ENCODE results near the gene NUDT3. TPM values are rescaled to one million over a fixed set of nuclear protein-coding genes. Genes with fewer than 3 reads are reported as not detected.

The NUDT3 gene
- total RNA-seq, 1 experiment from 2014 or later = 25.2 TPM

DNA sequence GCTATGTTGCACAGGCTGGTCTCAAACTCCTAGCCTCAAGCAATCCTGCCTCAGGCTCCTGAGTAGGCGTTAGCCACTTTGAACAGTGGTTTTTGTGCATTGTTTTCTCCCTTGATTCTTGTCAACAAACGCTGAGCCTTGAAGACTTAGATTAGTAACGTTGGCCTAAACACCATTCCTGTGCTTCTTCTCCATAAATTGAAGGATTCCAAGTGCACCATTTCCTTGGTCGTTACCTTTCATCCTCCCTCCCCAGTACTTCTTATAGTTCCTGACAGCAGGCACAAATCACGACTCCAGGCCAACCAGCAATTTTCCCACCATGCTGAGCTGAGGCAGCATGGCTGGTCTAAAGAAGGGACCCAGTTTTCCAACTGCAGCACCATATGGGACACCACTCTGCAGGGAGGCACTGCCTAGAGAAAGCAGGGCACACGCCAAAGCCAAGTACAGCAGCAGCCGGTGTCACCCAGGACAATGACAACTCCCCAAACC lies 24.5 kb upstream of the NUDT3 start:
- RAD21 ChIA-PET (ENCODE audit: low non-redundant PET in 1 of 2, low total read pairs in 2 of 2, uncharacterized antibody in 2 of 2, unreplicated experiment in 2 of 2) = interaction anchor here in 1 of 2 experiments (1.0 kb wide), 1 partner anchor 193 kb away, joined by 3 read pairs; no protein-coding TSS in a partner anchor
- Histone ChIP-seq H3K4me2 (ENCODE audit: low read length) (no peak overlapping the region), H3K36me3 (ENCODE audit: control insufficient read depth in 1 of 2, insufficient read depth in 2 of 2, low read length in 2 of 2) (peaks cover 32 to 50% of the 10 kb centered on the region in 2 experiments), H3K79me2 (ENCODE audit: insufficient read depth, low read length) (peaks cover 38% of the 10 kb centered on the region), H3K9me3 (ENCODE audit: control insufficient read depth in 1 of 2, insufficient read depth in 1 of 2, low read depth in 1 of 2, low read length in 2 of 2) (no peaks in the 10 kb centered on the region), H2AFZ (ENCODE audit: low read depth, low read length, poor library complexity, severe bottlenecking) (no peak overlapping the region), H4K20me1 (ENCODE audit: insufficient read depth) (peaks cover 18% of the 10 kb centered on the region; the same call in 1 of the 2 replicates), H3K9me2 (ENCODE audit: insufficient read depth) (no peaks in the 10 kb centered on the region), H3K27me3 (ENCODE audit: insufficient read depth, low read length) (no peaks in the 10 kb centered on the region), H3K4me3 (replicated peaks in 1 of 2; ENCODE audit: low read depth in 1 of 2, low read length in 2 of 2) (no peak overlapping the region), H3K27ac (ENCODE audit: low read depth, low read length) (no peak overlapping the region), H3K9ac (ENCODE audit: low read length) (no peak overlapping the region), H3K4me1 (ENCODE audit: control insufficient read depth in 1 of 2, insufficient read depth in 2 of 2, low read length in 2 of 2) (peaks cover 0 to 26% of the 10 kb centered on the region in 2 experiments; a peak in 2 of 4 replicates)
- ATAC-seq (peak; percentile 10; the same call in 1 of the 2 replicates), DNase-seq (ENCODE audit: low read depth, low spot score) (no peak)
- intact Hi-C loops (cut with micrococcal nuclease) = no loop called here
- CTCF ChIA-PET = interaction anchor here (1.0 to 4.4 kb wide), 4 partner anchors 9 to 254 kb away, joined by 3 to 69 read pairs (median 16); partner anchors contain the start of gene SMIM29
- TF ChIP-seq EGR1 (IDR thresholded peaks at IDR 0.05; ENCODE audit: low read depth) = no peak
- no peak for TF ChIP-seq ATF3 (IDR thresholded peaks at IDR 0.05)
- TF ChIP-seq SP1 (IDR thresholded peaks at IDR 0.05; ENCODE audit: low read depth) = no peak
- no peak for TF ChIP-seq SRF (IDR thresholded peaks at IDR 0.05; ENCODE audit: low read depth)
- TF ChIP-seq MAX (IDR thresholded peaks at IDR 0.05) = no peak
- peak; percentile 36; the same call in 1 of the 2 replicates for TF ChIP-seq POLR2AphosphoS5 (IDR thresholded peaks at IDR 0.05; ENCODE audit: low read depth, low read length)
- no peak for TF ChIP-seq EZH2phosphoT487 (IDR thresholded peaks at IDR 0.05; ENCODE audit: borderline replicate concordance)
- POLR2A ChIA-PET = interaction anchor here (0.9 to 4.7 kb wide), 3 partner anchors 9 to 254 kb away, joined by 3 to 38 read pairs (median 20); partner anchors contain the start of genes RPS10 and SMIM29
- BruUV-seq (replicated peaks) = no TSS peak

All from HCT116 (cell line).